GM23248 (cell line): Measurements from ENCODE around the gene ABCF2. TPM values are rescaled to one million over a fixed set of nuclear protein-coding genes. Genes with fewer than 3 reads are reported as not detected.
A peak's percentile ranks its signal among the peaks of the same experiment; 100 is the strongest.

Experiments used
- DNase-seq: peaks from one replicate; pipeline ENCODE4 v3.0.0-alpha.2; 2015
- H2AFZ ChIP-seq: fragments of 200-600 bp; sonication (generic); 2 replicates; pipeline ENCODE4 v1.6.1; 2016; ENCODE audit warnings: antibody characterized with exemption
- H3F3A ChIP-seq: fragments of 200-600 bp; sonication (generic); 2 replicates; pipeline ENCODE4 v1.6.1; 2016; ENCODE audit warnings: mild to moderate bottlenecking, antibody characterized with exemption, mixed run types; ENCODE audit not compliant: insufficient read depth
- H3K27ac ChIP-seq: fragments of 200-600 bp; sonication (generic); 2 replicates; pipeline ENCODE4 v1.5.1; 2016; ENCODE audit warnings: mild to moderate bottlenecking
- H3K27me3 ChIP-seq: fragments of 200-600 bp; sonication (generic); replicated peaks from 2 replicates; pipeline ENCODE4 v1.6.1; 2016; ENCODE audit warnings: mild to moderate bottlenecking; ENCODE audit not compliant: insufficient read depth
- H3K36me3 ChIP-seq: fragments of 200-600 bp; sonication (generic); 2 replicates; pipeline ENCODE4 v1.6.1; 2016; ENCODE audit warnings: low read depth, mild to moderate bottlenecking
- H3K4me1 ChIP-seq: fragments of 200-600 bp; sonication (generic); 2 replicates; pipeline ENCODE4 v1.6.1; 2016; ENCODE audit warnings: mild to moderate bottlenecking; ENCODE audit not compliant: insufficient read depth
- H3K4me2 ChIP-seq: fragments of 200-600 bp; sonication (generic); one replicate; pipeline ENCODE4 v1.6.1; 2016; ENCODE audit warnings: mild to moderate bottlenecking; ENCODE audit not compliant: unreplicated experiment
- H3K4me3 ChIP-seq: fragments of 200-600 bp; sonication (generic); 2 replicates; pipeline ENCODE4 v1.5.1; 2016; ENCODE audit warnings: mild to moderate bottlenecking
- H3K79me2 ChIP-seq: fragments of 200-600 bp; sonication (generic); 2 replicates; pipeline ENCODE4 v1.6.1; 2016; ENCODE audit warnings: mild to moderate bottlenecking; ENCODE audit not compliant: insufficient read depth
- H3K9ac ChIP-seq: fragments of 200-600 bp; sonication (generic); 2 replicates; pipeline ENCODE4 v1.6.1; 2016; ENCODE audit warnings: mild to moderate bottlenecking
- H3K9me2 ChIP-seq: fragments of 200-600 bp; sonication (generic); 2 replicates; pipeline ENCODE4 v1.6.1; 2016; ENCODE audit warnings: mixed run types, mild to moderate bottlenecking, moderate library complexity; ENCODE audit not compliant: insufficient read depth
- H3K9me3 ChIP-seq: fragments of 200-600 bp; sonication (generic); one replicate; pipeline ENCODE4 v1.6.1; 2017; ENCODE audit warnings: low read depth
- H4K20me1 ChIP-seq: fragments of 200-600 bp; sonication (generic); 2 replicates; pipeline ENCODE4 v1.6.0; 2016; ENCODE audit not compliant: insufficient read depth
- EZH2 ChIP-seq: fragments of 200-600 bp; sonication (generic); IDR thresholded peaks from 2 replicates; pipeline ENCODE4 v1.6.1; 2018; ENCODE audit warnings: antibody characterized with exemption, mild to moderate bottlenecking; ENCODE audit not compliant: insufficient read depth, poor library complexity, severe bottlenecking
- EZH2phosphoT487 ChIP-seq: fragments of 200-600 bp; sonication (generic); IDR thresholded peaks from 2 replicates; pipeline ENCODE4 v1.6.1; 2018; ENCODE audit warnings: antibody characterized with exemption, moderate library complexity, mild to moderate bottlenecking, low read depth; ENCODE audit not compliant: insufficient read depth
- WGBS, 2 experiments: methylation state at CpG; one replicate each; pipeline ENCODE4 v1.1.6; 2015 to 2017; ENCODE audit warnings: low lambda C conversion rate in 2 of 2, low coverage in 1 of 2; ENCODE audit errors: missing lambda C conversion rate in 2 of 2; 5-methylcytosine and 5-hydroxymethylcytosine counted together
- in situ Hi-C: fragments of 300-500 bp; cut with MboI; formaldehyde crosslinking; loops from 2 replicates; pipeline ENCODE4 v1.15.0; 2020
- microRNA counts: library from miRNA; unstranded; fragments of <30 nt; microRNA quantifications from one replicate; lab custom pipeline; 2016
- polyA plus RNA-seq: library from polyadenylated mRNA; unstranded; fragments of >200 nt; fragmentation: Nextera tagmentation; extraction: Ambion mirVana; gene quantifications from 2 replicates; pipeline ENCODE4 v1.2.1, GENCODE V29; 2016
- total RNA-seq: library from RNA; depleted of rRNA; stranded (reverse); fragments of >200 nt; shearing (Covaris generic); gene quantifications from 2 replicates; pipeline ENCODE4 v1.2.3, GENCODE V29; 2014; rRNA removed

The ABCF2 gene
- total and polyA plus RNA-seq, 2 experiments from 2014 or later, result 40.7 to 74.9 TPM

- peak; percentile 73; the same call in 1 of the 2 replicates for TF ChIP-seq EZH2phosphoT487
- peak; percentile 98 for TF ChIP-seq EZH2
- in situ Hi-C loops, result no loop called here
- peaks cover 78% of the 10 kb centered on the region for H3K27me3 ChIP-seq
- H3K36me3 ChIP-seq, result no peaks in the 10 kb centered on the region
- peak overlapping the region; percentile 34 for H3K4me3 ChIP-seq
- peak overlapping the region; percentile 44 for H3K4me2 ChIP-seq
- H4K20me1 ChIP-seq, result no peaks in the 10 kb centered on the region
- WGBS, 2 experiments, result 13 to 16% methylated on average over 29 to 31 of the region's 31 CpGs
- H3F3A ChIP-seq, result no peaks in the 10 kb centered on the region
- H3K9ac ChIP-seq, result no peak overlapping the region
- no peaks in the 10 kb centered on the region for H3K79me2 ChIP-seq
- H3K9me2 ChIP-seq, result no peaks in the 10 kb centered on the region
- no peaks in the 10 kb centered on the region for H3K9me3 ChIP-seq
- no peak overlapping the region for H3K27ac ChIP-seq
- H2AFZ ChIP-seq, result no peak overlapping the region
- no peak for DNase-seq
- H3K4me1 ChIP-seq, result no peaks in the 10 kb centered on the region
Measured at GRCh38 chr7:151166629-151167196, 60.3 kb downstream of the ABCF2 start.

MicroRNA genes within 50 kb of the gene (microRNA counts, 767-probe panel; counts per million panel counts)
- microRNA hsa-miR-671-3p (lab: Ali Mortazavi, UCI), result 447 counts per million, percentile 86 among the panel's probes with 10 or more counts
- 447 counts per million, percentile 86 among the panel's probes with 10 or more counts for microRNA hsa-miR-671-5p (lab: Ali Mortazavi, UCI)

Other genes with a start within 250 kb of the ABCF2 start
- not detected in 2 replicates for gene KCNH2, start 248.9 kb downstream of the ABCF2 start, total RNA-seq
- not detected in 2 replicates for gene KCNH2, start 248.9 kb downstream of the ABCF2 start, polyA plus RNA-seq
- 0.13 and 0.32 TPM in 2 replicates for gene NOS3, start 236.2 kb downstream of the ABCF2 start, total RNA-seq
- gene NOS3, start 236.2 kb downstream of the ABCF2 start, polyA plus RNA-seq, result 0.61 and 0.83 TPM in 2 replicates
- not detected in 2 replicates for gene ATG9B, start 202.7 kb downstream of the ABCF2 start, total RNA-seq
- gene ATG9B, start 202.7 kb downstream of the ABCF2 start, polyA plus RNA-seq, result 0.79 and 0.81 TPM in 2 replicates
- gene ABCB8, start 198.8 kb downstream of the ABCF2 start, total RNA-seq, result 31.6 and 32.2 TPM in 2 replicates
- 28.5 and 29.6 TPM in 2 replicates for gene ABCB8, start 198.8 kb downstream of the ABCF2 start, polyA plus RNA-seq
- 1.1 TPM in 1 of 2 replicates, not detected in the other for gene ASIC3, start 178.7 kb downstream of the ABCF2 start, total RNA-seq
- gene ASIC3, start 178.7 kb downstream of the ABCF2 start, polyA plus RNA-seq, result 0.26 TPM in 1 of 2 replicates, not detected in the other
- 16.2 and 27.7 TPM in 2 replicates for gene CDK5, start 169.3 kb downstream of the ABCF2 start, total RNA-seq
- gene CDK5, start 169.3 kb downstream of the ABCF2 start, polyA plus RNA-seq, result 27.6 and 28.3 TPM in 2 replicates
- 80.3 and 94.6 TPM in 2 replicates for gene SLC4A2, start 167.6 kb downstream of the ABCF2 start, total RNA-seq
- 59.4 and 61.2 TPM in 2 replicates for gene SLC4A2, start 167.6 kb downstream of the ABCF2 start, polyA plus RNA-seq
- gene FASTK, start 146.4 kb downstream of the ABCF2 start, total RNA-seq, result 141 and 145 TPM in 2 replicates
- gene FASTK, start 146.4 kb downstream of the ABCF2 start, polyA plus RNA-seq, result 109 and 111 TPM in 2 replicates
- 33.6 and 43.3 TPM in 2 replicates for gene TMUB1, start 143.7 kb downstream of the ABCF2 start, total RNA-seq
- gene TMUB1, start 143.7 kb downstream of the ABCF2 start, polyA plus RNA-seq, result 19.9 and 20.4 TPM in 2 replicates
- 37.8 and 43.3 TPM in 2 replicates for gene AGAP3, start 140.7 kb downstream of the ABCF2 start, total RNA-seq
- gene AGAP3, start 140.7 kb downstream of the ABCF2 start, polyA plus RNA-seq, result 10.3 and 10.5 TPM in 2 replicates
- gene GBX1, start 59.5 kb downstream of the ABCF2 start, total RNA-seq, result not detected in 2 replicates
- gene GBX1, start 59.5 kb downstream of the ABCF2 start, polyA plus RNA-seq, result not detected in 2 replicates
- gene ASB10, start 40.0 kb downstream of the ABCF2 start, total RNA-seq, result not detected in 2 replicates
- gene ASB10, start 40.0 kb downstream of the ABCF2 start, polyA plus RNA-seq, result not detected in 2 replicates
- gene H2BK1, start 16.7 kb downstream of the ABCF2 start, total RNA-seq, result not detected in 2 replicates
- not detected in 2 replicates for gene H2BK1, start 16.7 kb downstream of the ABCF2 start, polyA plus RNA-seq
- 120 and 139 TPM in 2 replicates for gene CHPF2, start 5.3 kb upstream of the ABCF2 start, total RNA-seq
- 48.0 and 51.3 TPM in 2 replicates for gene CHPF2, start 5.3 kb upstream of the ABCF2 start, polyA plus RNA-seq
- 32.2 and 34.0 TPM in 2 replicates for gene SMARCD3, start 21.5 kb upstream of the ABCF2 start, total RNA-seq
- 19.8 and 22.4 TPM in 2 replicates for gene SMARCD3, start 21.5 kb upstream of the ABCF2 start, polyA plus RNA-seq
- 43.4 and 60.3 TPM in 2 replicates for gene NUB1, start 114.6 kb upstream of the ABCF2 start, total RNA-seq
- 41.7 and 48.0 TPM in 2 replicates for gene NUB1, start 114.6 kb upstream of the ABCF2 start, polyA plus RNA-seq
- gene WDR86, start 182.8 kb upstream of the ABCF2 start, total RNA-seq, result 0.25 TPM in 1 of 2 replicates, not detected in the other
- gene WDR86, start 182.8 kb upstream of the ABCF2 start, polyA plus RNA-seq, result not detected in 2 replicates
- not detected in 2 replicates for gene CRYGN, start 212.9 kb upstream of the ABCF2 start, total RNA-seq
- not detected in 2 replicates for gene CRYGN, start 212.9 kb upstream of the ABCF2 start, polyA plus RNA-seq